Keratinocyte (primary cell): Measurements from ENCODE around the gene CLDN6.

Source experiments
- EZH2 ChIP-seq: IDR thresholded peaks from one replicate; pipeline ENCODE4 v1.6.1; 2012; ENCODE audit warnings: inconsistent platforms, mild to moderate bottlenecking, low read length, moderate library complexity
- TF ChIP-seq, protein P1 (sequence below), 3 experiments: IDR thresholded peaks in 1 of 3; conservative IDR thresholded peaks in 1 of 3; optimal IDR thresholded peaks in 1 of 3; 2 replicates in 2 of 3; 3 replicates in 1 of 3; pipeline versions ENCODE3 to v1.5.1; 2011; ENCODE audit warnings: low read length in 3 of 3, mild to moderate bottlenecking in 3 of 3, moderate library complexity in 2 of 3, control low read depth in 1 of 3, inconsistent platforms in 1 of 3; ENCODE audit not compliant: insufficient read depth in 2 of 3; ENCODE audit errors: extremely low read depth in 1 of 3

DNA sequence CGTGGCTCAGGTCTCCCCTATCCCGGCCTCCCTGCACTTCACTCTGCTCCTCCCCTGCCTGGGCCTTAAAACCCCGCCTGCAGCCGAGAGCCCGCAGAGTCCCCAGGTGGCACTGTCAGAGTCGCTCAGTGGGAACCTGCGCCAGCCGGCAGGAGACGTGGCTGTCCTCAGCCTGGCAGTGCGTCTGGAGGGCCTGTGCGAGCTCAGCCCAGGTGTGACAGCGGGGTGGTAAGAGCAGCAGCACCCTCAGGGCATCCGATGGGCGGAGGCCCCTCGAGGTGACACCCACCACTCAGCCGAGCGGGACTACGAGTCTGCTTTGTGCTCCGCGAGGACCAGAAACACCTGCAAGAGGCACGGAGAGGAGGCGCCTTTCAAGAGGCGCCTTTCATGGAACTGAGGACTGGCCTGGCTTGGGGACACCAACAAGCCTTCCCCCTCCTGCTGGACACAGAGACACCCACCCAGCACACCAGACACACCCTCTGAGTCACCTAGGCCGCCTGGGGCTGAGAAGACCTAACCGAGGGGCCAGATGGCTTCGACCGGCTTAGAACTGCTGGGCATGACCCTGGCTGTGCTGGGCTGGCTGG is 5.1 kb downstream of the CLDN6 start, which contains the start of gene CLDN9:
- TF ChIP-seq, protein P1, sequence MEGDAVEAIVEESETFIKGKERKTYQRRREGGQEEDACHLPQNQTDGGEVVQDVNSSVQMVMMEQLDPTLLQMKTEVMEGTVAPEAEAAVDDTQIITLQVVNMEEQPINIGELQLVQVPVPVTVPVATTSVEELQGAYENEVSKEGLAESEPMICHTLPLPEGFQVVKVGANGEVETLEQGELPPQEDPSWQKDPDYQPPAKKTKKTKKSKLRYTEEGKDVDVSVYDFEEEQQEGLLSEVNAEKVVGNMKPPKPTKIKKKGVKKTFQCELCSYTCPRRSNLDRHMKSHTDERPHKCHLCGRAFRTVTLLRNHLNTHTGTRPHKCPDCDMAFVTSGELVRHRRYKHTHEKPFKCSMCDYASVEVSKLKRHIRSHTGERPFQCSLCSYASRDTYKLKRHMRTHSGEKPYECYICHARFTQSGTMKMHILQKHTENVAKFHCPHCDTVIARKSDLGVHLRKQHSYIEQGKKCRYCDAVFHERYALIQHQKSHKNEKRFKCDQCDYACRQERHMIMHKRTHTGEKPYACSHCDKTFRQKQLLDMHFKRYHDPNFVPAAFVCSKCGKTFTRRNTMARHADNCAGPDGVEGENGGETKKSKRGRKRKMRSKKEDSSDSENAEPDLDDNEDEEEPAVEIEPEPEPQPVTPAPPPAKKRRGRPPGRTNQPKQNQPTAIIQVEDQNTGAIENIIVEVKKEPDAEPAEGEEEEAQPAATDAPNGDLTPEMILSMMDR (optimal IDR thresholded peaks at IDR 0.05 in 1 of 3, IDR thresholded peaks at IDR 0.05 in 1 of 3, conservative IDR thresholded peaks at IDR 0.05 in 1 of 3; ENCODE audit: extremely low read depth in 1 of 3, insufficient read depth in 2 of 3, low read length in 3 of 3): no peak
- TF ChIP-seq EZH2: peak; percentile 44
